GM21737 (cell line): ENCODE data around the gene DNAH12.

ENCODE experiments used
- ATAC-seq: cut with Tn5 transposase; IDR thresholded peaks from one replicate; pipeline ENCODE4 v1.9.1; 2021; ENCODE audit warnings: mild to moderate bottlenecking, moderate library complexity; ENCODE audit not compliant: unreplicated experiment

Gene DNAH12, protein sequence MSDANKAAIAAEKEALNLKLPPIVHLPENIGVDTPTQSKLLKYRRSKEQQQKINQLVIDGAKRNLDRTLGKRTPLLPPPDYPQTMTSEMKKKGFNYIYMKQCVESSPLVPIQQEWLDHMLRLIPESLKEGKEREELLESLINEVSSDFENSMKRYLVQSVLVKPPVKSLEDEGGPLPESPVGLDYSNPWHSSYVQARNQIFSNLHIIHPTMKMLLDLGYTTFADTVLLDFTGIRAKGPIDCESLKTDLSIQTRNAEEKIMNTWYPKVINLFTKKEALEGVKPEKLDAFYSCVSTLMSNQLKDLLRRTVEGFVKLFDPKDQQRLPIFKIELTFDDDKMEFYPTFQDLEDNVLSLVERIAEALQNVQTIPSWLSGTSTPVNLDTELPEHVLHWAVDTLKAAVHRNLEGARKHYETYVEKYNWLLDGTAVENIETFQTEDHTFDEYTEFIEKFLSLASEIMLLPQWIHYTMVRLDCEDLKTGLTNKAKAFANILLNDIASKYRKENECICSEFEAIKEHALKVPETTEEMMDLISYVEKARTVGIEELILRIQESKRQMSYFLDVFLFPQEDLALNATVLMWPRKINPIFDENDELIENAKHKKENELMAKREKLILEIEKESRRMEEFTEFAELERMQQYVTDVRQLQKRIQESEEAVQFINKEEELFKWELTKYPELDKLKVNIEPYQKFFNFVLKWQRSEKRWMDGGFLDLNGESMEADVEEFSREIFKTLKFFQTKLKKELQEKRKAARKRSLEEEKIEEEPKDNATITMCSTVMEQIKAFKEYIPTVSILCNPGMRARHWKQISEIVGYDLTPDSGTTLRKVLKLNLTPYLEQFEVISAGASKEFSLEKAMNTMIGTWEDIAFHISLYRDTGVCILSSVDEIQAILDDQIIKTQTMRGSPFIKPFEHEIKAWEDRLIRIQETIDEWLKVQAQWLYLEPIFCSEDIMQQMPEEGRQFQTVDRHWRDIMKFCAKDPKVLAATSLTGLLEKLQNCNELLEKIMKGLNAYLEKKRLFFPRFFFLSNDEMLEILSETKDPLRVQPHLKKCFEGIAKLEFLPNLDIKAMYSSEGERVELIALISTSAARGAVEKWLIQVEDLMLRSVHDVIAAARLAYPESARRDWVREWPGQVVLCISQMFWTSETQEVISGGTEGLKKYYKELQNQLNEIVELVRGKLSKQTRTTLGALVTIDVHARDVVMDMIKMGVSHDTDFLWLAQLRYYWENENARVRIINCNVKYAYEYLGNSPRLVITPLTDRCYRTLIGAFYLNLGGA (N-terminal part only)

DNA sequence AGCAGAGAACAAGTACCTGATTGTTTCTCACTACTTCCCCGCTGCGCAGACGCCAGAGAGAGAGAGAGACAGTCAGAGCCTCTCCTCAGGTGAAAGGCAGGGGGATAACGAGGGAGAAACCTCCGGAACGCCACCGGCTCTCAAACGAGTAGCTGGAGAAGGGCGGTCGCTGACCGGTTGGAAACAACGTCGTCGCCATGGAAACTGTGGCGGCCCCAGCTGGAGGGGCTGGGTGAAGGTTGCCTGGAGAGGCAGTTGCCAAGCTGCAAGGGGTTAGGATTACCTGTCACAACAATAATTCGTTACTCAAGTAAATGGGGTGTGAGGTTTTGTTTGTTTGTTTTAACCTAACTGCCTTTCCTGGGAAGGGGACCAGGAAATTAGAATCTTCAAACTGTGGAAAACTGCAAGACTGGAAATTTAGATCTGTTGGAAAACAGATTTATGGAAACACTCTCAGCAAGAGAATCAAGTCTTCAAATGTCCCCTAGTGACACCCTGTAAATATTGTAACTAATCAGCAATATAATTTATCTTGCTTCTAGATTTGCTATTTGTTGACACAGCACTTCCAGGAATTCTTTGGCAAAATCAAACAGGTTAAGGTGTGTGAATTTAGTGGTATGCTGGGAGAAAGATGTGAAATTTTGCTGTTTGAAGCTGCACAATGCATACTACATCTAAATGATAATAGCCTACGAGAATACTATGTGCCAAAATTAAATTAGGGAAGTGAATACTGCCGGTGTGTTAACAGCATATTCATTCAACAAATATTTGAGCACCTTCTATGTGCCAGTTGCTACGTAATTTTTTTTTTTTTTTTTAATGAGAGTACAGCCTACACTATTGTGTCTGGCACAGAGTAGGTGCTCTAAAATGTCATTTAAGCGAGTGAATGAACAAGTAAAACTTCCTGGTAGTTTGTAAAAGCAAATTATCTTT is at the start of gene DNAH12:
Gene DNAH12, minus strand, starts transcription at position 164 of the 945 bp plus-strand sequence. CDS start 1,474 bp downstream, outside the sequence.
- no peak for ATAC-seq

DNA sequence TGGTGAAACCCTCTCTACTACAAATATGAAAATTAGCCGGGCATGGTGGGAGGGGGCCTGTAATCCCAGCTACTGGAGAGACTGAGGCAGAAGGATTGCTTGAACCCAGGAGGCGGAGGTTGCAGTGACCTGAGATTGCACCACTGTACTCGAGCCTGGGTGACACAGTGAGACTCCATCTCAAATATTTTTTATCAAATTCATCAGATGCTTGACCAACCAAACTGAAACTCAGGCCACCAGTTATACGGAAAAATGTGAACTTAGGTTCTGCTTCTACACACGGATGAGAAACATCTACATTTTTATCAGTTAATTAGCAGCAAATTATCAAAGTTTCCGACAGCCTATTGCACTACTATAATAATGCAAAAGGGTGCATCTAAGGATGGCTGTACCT is 48.2 kb upstream of the DNAH12 start:
- no peak for ATAC-seq

DNA sequence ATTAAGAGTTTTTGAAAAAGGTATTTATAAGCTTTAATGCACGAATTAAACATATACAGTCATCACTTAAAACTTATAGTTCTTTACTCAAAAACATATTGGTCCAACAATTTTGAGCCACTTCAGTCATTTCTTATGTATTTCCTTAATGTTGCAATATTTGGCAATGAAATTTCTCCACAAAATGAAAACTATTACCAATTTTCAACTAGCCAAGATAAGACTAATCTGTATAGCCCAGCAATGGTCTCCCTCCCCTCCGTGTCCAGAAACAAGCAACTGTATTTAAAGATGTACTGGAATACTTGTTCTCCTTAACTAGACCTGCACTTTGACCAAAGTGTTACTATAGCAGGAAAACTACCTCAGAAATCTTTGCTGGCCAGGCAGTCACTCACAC is 43.8 kb upstream of the DNAH12 start:
- no peak for ATAC-seq

DNA sequence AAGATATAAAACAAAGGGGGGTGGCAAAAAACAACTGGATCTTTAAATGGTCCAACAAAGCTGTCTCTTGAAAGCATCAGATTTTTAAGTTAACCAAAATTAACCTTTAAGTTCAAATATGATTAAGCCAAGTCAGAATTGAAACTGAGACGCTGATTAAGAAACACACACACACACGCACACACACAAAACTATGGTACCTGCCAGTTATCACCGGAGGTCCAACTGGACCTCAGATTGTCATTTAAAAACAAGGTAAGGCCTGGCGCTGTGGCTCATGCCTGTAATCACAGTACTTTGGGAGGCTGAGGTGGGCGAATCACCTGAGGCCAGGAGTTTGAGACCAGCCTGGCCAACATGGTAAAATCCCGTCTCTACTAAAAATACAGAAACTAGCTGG is 42.6 kb upstream of the DNAH12 start:
- ATAC-seq = no peak

DNA sequence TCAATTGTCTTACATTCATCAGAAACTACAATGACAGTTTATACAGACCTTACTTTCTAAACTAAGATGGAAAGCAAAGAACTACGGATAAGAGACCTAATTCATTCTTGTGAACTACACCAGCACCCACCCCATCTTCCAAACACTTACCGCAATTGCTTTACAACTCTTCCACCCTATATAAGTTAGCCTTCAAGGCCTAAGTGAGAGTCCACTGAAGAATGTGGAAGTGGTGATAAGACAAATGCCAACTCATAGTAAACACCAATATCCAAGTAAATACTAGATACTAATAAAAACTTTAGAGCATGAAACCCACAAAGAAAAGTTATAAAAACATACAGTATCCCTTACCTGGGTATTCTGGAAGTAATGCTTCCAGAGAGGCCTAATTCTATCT is 39.4 kb upstream of the DNAH12 start:
- no peak for ATAC-seq

DNA sequence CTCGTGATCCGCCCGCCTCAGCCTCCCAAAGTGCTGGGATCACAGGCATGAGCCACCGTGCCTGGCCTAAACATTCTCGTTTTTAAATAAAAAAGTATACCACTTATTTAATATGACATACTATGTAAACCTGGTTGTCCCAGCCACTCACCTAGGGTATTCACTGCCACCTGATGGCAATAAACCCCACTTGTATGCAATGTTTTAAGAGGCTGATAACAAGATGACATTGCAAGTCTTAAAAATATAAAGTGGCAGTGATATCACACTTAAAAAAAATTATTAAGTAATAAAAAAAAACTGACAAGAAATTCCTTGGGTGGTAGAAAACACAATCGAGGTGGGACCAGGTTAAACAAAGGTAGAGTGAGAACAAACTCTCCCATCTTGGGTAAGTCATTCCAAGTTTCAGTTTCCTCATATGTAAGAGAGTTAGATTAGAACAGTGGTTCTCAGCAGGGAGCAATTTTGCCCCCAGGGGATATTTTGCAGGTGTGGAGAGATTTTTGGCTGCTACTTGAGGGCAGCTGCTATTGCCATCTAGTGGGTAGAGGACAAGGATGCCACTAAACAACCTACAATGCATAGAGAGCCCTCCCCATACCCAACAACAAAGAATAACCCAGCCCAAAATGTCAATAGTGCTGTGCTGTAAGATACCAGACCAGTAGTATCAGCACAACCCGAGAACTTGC is 38.5 kb upstream of the DNAH12 start:
- ATAC-seq = no peak

DNA sequence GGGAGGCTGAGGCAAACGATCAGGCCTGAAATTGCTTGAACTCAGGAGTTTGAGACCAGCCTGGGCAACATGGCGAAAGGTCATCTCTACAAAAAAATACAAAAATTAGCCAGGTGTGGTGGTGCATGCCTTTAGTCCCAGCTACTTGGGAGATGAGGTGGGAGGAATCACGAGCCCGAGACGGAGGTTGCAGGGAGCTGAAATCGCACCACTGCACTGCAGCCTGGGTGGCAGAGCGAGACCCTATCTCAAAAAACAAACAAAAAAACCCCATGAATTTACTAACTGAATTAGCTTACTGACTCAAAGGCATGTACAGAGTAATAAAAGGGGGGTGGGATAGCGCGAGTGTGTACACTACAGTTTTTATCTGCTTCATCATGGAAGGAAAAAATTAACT is 33.7 kb upstream of the DNAH12 start:
- ATAC-seq = no peak

DNA sequence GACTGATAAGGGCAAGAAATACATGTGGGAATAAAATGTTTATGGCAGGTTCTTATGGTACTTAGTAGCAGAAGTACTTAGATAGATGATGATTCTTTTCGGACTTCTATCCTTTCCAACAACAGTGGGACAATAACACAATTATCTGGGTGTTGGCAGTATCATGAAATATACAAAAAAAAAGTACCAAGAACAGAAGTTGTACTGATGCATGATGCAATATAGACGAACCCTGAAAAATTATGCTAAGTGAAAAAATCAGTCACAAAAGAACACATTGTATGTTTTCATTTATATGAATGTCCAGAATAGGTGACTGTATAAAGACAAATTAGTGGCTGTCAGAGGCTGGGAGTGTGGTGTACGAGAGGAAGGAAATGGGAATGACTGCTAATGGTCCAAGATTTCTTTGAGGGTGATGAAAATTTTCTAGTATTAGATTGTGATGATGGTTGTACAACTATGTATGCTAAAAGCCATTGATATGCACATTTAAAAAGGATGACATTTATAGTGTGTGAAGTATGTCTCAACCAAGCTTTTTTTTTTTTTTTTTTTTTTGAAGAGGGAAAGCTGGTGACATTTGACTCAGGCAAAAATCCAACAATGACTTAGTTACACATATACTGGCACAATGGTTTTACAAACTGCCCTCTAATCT is 32.0 kb upstream of the DNAH12 start:
- no peak for ATAC-seq

DNA sequence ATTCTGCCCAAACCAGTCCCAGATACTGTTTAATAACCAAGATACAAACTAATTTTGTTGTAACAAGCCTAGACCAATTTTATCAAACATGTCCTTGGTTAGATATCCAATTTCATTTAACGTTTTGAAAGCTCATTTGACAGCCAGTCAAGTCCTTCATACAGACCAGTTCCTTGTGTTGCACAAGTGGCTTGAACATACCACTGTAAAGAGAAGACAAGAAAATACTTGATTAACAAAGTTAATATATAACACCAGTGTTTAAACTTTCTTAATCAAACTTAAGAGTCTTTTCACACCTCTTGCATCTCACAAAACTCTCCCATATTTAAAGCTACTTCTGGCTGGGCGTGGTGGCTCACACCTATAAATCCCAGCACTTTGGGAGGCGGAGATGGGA is 28.0 kb upstream of the DNAH12 start:
- ATAC-seq = no peak

DNA sequence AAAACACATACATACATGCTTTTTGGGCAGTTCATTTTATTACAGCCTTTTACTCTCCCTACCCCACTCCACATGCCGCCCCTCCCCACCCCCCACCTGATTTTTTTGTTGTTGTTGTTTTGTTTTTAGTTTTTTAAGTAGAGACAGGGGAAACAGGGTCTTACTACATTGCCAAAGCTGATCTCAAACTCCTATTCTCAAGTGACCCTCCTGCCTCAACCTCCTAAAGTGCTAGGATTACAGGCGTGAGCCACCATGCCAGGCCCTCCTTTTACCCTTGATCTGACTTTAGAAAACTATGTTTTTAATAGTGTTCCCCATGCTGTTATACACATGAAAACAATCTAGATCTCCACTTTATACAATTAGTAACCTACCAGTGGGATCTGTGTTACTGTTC is 26.7 kb upstream of the DNAH12 start:
- ATAC-seq = no peak

DNA sequence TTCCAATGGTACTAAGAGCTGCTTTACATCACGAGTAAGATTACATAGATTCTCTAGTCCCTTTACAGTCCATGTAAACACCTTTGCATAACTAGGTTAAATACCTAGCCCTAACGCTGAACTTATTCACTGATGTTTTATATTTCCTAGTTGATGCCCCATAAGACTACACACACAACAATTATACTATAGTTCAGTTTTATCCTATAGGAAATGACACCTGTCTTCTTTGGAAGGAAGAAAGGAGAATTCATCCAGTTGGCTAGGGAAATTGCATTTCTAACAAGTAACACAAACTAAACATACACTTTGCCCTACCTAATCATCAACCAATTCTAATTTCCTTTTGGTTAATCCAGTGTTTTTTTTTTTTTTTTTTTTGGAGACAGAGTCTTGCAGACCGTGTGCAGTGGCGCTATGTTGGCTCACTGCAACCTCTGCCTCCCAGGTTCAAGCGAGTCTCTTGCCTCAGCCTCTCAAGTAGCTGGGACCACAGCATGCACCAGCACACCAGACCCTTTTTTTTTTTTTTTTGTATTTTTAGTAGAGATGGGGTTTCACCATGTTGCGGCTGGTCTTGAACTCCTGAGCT is 25.8 kb upstream of the DNAH12 start:
- no peak for ATAC-seq

DNA sequence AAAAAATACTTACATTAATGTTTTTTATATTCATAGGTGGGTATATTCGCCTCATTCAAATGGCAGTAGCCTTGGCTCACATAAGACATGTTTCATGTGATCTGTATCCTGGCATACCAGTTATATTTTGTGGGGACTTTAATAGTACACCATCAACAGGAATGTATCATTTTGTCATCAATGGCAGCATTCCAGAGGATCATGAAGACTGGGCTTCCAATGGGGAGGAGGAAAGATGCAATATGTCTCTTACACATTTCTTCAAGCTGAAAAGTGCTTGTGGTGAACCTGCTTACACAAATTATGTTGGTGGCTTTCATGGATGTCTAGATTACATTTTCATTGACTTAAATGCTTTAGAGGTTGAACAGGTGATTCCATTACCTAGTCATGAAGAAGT is 15.4 kb upstream of the DNAH12 start:
- no peak for ATAC-seq

DNA sequence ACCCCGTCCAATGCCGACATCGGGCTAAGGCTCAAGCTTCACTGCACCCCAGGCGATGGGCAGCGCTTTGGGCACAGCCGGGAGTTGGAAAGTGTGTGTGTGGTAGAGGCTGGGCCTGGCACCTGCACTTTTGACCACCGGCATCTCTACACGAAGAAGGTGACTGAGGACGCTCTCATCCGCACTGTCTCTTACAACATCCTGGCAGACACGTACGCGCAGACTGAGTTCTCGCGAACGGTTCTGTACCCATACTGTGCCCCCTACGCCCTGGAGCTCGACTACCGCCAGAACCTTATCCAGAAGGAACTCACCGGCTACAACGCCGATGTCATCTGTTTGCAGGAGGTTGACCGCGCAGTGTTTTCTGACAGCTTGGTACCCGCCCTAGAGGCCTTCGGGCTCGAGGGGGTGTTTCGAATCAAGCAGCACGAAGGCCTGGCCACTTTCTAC is 13.0 kb upstream of the DNAH12 start:
- ATAC-seq = peak; percentile 29

DNA sequence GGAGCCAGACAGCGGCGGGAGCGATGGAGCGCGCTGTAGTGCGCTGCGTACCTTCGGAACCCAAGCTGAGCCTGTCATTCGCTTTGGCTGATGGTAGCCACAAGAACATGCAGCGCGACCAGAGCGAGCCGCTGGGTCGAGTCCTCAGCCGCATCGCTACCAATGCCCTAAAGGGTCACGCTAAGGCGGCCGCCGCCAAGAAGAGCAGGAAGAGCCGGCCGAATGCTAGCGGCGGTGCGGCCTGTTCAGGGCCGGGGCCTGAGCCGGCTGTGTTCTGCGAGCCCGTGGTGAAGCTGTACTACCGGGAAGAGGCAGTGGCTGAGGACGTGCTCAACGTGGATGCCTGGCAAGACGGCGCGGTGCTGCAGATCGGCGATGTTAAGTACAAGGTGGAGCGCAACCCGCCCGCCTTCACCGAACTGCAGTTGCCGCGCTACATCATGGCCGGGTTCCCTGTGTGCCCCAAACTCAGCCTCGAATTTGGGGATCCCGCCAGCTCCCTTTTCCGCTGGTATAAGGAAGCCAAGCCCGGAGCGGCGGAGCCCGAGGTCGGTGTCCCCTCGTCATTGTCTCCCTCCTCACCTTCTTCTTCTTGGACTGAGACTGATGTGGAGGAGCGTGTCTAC is 12.4 kb upstream of the DNAH12 start:
- ATAC-seq = peak; percentile 31

DNA sequence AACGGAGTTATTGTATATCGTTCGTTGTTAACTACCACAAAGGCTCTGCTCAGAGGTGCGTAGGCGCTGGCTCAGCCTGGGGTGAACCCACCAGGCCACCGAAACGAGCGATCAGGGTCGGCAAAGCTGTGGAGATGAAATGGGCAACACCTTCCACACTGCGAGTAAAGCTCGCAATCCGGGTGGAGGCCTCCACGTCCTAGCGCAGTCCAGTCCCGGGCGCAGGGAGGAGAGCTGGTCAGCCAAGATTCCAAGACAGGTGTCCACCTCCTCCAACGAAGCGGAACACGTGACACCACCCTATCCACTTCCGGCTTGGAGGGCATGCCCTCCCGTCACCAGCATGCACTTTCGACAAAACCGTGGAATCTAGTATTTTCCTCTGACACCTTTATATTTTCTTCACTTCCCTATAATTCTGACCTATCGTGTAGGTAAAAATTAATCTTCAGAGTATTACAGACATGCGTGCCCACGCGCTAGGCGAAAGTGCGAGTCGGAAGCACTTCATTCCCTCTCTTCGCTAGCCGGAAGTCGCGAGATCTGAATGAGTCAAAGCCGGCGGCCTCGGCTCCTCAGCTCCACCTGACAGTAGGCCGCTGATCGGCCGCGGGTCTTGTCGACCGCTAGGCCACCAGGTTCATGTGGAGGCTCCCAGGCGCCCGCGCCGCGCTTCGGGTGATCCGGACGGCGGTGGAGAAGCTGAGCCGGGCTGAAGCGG is 11.8 kb upstream of the DNAH12 start, which contains the start of gene PDE12:
Gene PDE12, plus strand, starts transcription at position 537 of the 721 bp plus-strand sequence. Its CDS starts 106 bp downstream, at position 643.
- peak; percentile 80 for ATAC-seq

DNA sequence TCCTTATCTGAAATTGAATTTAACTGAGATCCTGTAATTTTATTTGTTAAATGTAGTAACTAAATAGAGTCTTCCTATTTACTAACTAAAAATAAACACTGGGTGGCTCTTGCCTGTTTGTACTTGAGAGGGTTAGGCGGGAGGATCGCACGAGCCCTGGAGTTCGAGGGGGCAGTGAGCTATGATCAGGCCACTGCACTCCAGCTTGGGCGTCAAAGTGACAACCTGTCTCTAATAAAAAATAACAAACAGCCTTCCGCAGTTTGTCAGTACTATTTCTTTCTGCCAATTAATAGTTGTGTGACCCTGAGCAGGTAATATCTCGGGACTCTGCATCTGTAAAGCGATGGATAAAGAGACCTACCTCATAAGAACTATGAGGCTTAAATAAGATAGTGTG is 11.2 kb upstream of the DNAH12 start:
- no peak for ATAC-seq

DNA sequence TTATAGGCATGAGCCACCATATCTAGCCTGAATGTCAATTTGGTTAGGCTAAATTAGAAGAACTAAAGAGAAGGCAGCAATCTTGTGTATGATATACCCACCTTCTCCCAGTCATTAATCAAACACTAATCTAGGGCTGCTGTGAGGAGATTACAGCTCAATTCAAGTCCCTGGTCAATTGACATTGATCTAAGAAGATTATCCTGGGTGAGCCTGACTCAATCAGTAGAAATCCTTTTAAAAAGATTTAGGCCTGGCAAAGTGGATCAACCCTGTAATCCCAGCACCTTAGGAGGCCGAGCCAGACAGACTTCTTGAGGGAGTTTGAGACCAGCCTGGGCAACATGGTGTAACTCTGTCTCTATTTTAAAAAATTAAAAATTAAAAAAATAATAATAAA is 2.5 kb upstream of the DNAH12 start:
- ATAC-seq = no peak
